Measurements from ENCODE around the gene CILP2.

GRCh38 chr19:19504754-19505668 is 33.1 kb upstream of the CILP2 start:
- no peak for TF ChIP-seq CTCF (IDR thresholded peaks at IDR 0.05; ENCODE audit: insufficient read depth, low read length, poor library complexity, severe bottlenecking)
- no peak for TF ChIP-seq EZH2phosphoT487 (conservative IDR thresholded peaks at IDR 0.05; ENCODE audit: low read length)
